ENCODE data around the gene FARP1.

GRCh38 chr13:98109226-98109853 lies 33.6 kb upstream of the FARP1 start:
- TF ChIP-seq TCF12 (IDR thresholded peaks at IDR 0.05; ENCODE audit: low read depth) (no peak), TAF1 (IDR thresholded peaks at IDR 0.05; ENCODE audit: low read depth) (no peak), CREB1 (IDR thresholded peaks at IDR 0.05; ENCODE audit: low read depth) (no peak), MAX (IDR thresholded peaks at IDR 0.05) (no peak), EP300 (IDR thresholded peaks at IDR 0.05; ENCODE audit: borderline replicate concordance) (no peak), TEAD4 (IDR thresholded peaks at IDR 0.05) (no peak)
